ENCODE measurements around the gene NRCAM. TPM values are rescaled to one million over a fixed set of nuclear protein-coding genes. Genes with fewer than 3 reads are reported as not detected.

The NRCAM gene
- total RNA-seq, 1 donor from 2014 or later, result 7.9 TPM

GRCh38 chr7:108427766-108428165 lies 28.5 kb downstream of the NRCAM start:
- TF ChIP-seq POLR2AphosphoS5 (IDR thresholded peaks at IDR 0.05; ENCODE audit: insufficient read depth in 1 of 2, low read depth in 1 of 2) (no peak), POLR2A (IDR thresholded peaks at IDR 0.05) (no peak), CTCF (IDR thresholded peaks at IDR 0.05) (no peak)
- Histone ChIP-seq H3K4me3 (no peak overlapping the region), H3K9me3 (no peaks in the 10 kb centered on the region), H3K27ac (no peak overlapping the region), H3K27me3 (no peaks in the 10 kb centered on the region), H3K4me1 (no peaks in the 10 kb centered on the region), H3K36me3 (no peaks in the 10 kb centered on the region)
- no peak for DNase-seq (ENCODE audit: extremely low spot score in 2 of 2)
- intact Hi-C loops (cut with DNase I), result no loop called here

GRCh38 chr7:108425714-108426275 lies 30.4 kb downstream of the NRCAM start:
- no peaks in the 10 kb centered on the region for H3K4me1 ChIP-seq
- no peak overlapping the region for H3K27ac ChIP-seq
- no peak overlapping the region for H3K4me3 ChIP-seq
- no peaks in the 10 kb centered on the region for H3K27me3 ChIP-seq
- H3K36me3 ChIP-seq, result no peaks in the 10 kb centered on the region
- H3K9me3 ChIP-seq, result no peaks in the 10 kb centered on the region
- intact Hi-C loops (cut with DNase I), result no loop called here
- TF ChIP-seq POLR2A (IDR thresholded peaks at IDR 0.05), result no peak
- TF ChIP-seq CTCF (IDR thresholded peaks at IDR 0.05), result no peak
- TF ChIP-seq POLR2AphosphoS5 (IDR thresholded peaks at IDR 0.05; ENCODE audit: insufficient read depth in 1 of 2, low read depth in 1 of 2), result no peak
- DNase-seq (ENCODE audit: extremely low spot score in 2 of 2), result no peak

- DNase-seq (ENCODE audit: extremely low spot score in 2 of 2), result no peak
- Histone ChIP-seq H3K27ac (no peak overlapping the region), H3K4me1 (no peaks in the 10 kb centered on the region), H3K36me3 (no peaks in the 10 kb centered on the region), H3K27me3 (no peaks in the 10 kb centered on the region), H3K4me3 (no peak overlapping the region), H3K9me3 (no peaks in the 10 kb centered on the region)
- TF ChIP-seq POLR2A (IDR thresholded peaks at IDR 0.05), result no peak
- TF ChIP-seq CTCF (IDR thresholded peaks at IDR 0.05), result no peak
- no peak for TF ChIP-seq POLR2AphosphoS5 (IDR thresholded peaks at IDR 0.05; ENCODE audit: insufficient read depth in 1 of 2, low read depth in 1 of 2)
- intact Hi-C loops (cut with DNase I), result no loop called here
Measured at GRCh38 chr7:108424013-108424412, 32.2 kb downstream of the NRCAM start.

GRCh38 chr7:108423089-108423989 lies 32.9 kb downstream of the NRCAM start:
- Histone ChIP-seq H3K27me3 (no peaks in the 10 kb centered on the region), H3K36me3 (no peaks in the 10 kb centered on the region), H3K9me3 (no peaks in the 10 kb centered on the region), H3K4me3 (no peak overlapping the region), H3K4me1 (no peaks in the 10 kb centered on the region), H3K27ac (no peak overlapping the region)
- TF ChIP-seq POLR2A (IDR thresholded peaks at IDR 0.05) (no peak), CTCF (IDR thresholded peaks at IDR 0.05) (no peak), POLR2AphosphoS5 (IDR thresholded peaks at IDR 0.05; ENCODE audit: insufficient read depth in 1 of 2, low read depth in 1 of 2) (no peak)
- intact Hi-C loops (cut with DNase I), result no loop called here
- DNase-seq (ENCODE audit: extremely low spot score in 2 of 2), result no peak

Data from vagina (tissue), 2 donors.